Raji (cell line): Measurements from ENCODE around the gene NPHP4.

Experiments used
- POLR2A ChIP-seq: IDR thresholded peaks from 2 replicates; pipeline ENCODE4 v1.6.1; 2011; ENCODE audit warnings: low read depth, low read length, control low read depth; ENCODE audit not compliant: insufficient read depth

Gene NPHP4

GRCh38 chr1:5877683-5878530 lies 114.3 kb downstream of the NPHP4 start:
- TF ChIP-seq POLR2A: no peak

DNA sequence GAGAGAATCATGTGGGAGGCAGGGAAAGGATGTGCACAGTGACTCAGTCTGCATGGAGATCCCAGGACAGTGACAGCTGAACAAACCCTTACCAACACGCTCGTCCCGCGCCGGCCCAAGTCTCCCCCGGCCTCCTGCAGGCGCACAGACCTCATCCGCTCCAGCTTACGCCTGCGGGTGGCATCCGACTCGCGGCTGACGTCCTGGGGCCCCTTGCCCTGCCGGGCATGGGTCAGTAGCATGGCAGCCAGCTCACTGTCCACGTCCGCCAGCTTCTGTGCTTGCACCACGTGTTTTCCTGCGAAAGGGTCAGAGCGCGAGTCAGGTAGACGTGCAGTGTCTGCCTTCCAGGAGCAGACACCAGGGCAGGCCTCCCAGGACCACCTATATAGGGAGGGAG lies 115.2 kb downstream of the NPHP4 start:
- TF ChIP-seq POLR2A: no peak

- TF ChIP-seq POLR2A: no peak
These were observed 116.1 kb downstream of the NPHP4 start for GRCh38 chr1:5876094-5876650.

DNA sequence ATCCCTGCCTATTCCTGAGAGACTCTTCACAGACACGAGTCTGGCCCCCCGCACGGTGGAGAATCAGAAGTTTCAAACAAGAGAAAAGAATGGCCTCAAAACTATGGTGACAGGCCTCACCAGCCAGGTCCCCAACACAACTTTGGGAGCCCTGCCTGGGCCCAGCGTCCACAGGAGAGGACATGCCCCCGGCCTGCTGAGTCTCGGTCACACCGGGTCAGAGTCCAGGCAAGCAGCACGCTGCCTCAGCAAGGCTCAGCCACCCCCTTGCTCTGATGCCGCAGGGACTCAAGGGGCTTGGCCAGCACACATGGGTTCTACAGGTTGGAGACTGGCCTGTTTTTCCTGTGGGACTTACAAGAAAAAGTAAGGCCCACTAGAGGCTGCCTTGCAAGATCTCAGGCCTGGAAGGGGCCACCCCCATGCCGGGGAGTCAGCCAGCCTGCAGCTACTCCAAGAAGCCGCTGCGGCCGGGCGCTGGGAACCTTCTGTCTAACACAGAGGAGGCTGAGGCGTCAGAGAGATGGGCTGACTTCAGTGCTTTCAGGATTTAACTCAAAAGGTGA lies 116.8 kb downstream of the NPHP4 start:
- no peak for TF ChIP-seq POLR2A

GRCh38 chr1:5874416-5875110 lies 117.7 kb downstream of the NPHP4 start:
- no peak for TF ChIP-seq POLR2A

- TF ChIP-seq POLR2A: no peak
These were observed 118.7 kb downstream of the NPHP4 start for GRCh38 chr1:5873556-5873955.

DNA sequence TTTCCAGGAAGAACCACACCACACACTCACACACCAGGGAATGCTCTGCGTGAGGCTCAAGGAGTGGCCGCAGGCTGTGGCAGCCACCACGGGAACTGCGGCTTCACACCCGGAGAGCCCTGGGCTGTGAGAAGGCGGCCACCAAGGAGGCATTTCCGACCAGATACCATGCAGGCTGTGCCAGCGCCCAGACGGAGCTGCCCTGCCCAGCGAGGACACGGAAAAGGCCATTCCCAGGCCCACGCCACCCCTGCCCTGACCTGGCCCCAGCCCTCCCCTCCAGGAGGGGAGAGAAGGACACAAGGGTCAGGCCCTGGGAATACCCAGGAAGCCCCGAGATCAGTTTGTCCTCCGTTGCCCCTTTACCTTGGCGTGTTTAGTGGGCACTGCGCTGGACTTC lies 119.3 kb downstream of the NPHP4 start:
- TF ChIP-seq POLR2A: no peak

GRCh38 chr1:5868931-5869500 lies 123.2 kb downstream of the NPHP4 start:
- no peak for TF ChIP-seq POLR2A

DNA sequence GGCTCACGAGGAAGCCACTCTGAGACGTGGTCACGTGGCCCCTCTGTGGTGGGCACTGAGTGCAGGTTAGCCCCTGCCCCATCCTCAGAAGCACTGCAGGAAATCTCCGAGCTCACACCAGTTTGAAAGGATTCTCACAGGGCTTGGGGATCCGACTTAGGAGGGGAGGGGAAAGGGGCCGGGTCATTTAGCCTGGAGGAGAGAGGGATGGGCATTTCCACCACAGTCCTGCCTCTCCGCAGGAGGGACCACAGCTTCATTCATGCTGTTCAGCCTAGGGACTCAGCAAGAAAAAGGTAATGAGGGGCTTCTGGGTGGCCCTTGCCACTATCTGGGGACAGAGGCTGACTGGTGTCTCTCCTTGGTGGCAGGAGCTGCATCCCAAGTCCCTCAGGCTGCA lies 126.5 kb downstream of the NPHP4 start:
- no peak for TF ChIP-seq POLR2A

DNA sequence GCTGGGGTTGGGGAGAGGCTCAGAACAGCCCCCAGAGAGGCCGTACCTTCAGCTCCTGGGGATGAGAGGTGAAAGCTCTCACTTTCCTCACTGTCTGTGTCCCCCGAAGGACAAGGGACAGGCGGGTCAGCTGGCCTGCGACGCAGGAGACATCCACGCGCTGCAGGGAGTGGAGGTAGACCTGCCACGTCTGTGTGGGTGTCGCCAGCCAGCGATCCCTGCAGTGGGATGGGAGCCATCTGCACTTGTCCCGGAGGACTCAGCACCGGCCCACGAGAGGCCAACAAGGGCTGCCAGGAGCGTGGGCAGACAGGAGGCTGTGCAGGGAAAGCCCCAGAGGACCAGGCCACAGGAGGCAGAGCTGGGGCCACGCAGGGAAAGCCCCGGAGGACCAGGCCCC lies 127.2 kb downstream of the NPHP4 start:
- TF ChIP-seq POLR2A: no peak

- no peak for TF ChIP-seq POLR2A
These were observed 128.0 kb downstream of the NPHP4 start for GRCh38 chr1:5864256-5864655.

- TF ChIP-seq POLR2A: no peak
These were observed 129.0 kb downstream of the NPHP4 start for GRCh38 chr1:5863238-5863637.

- no peak for TF ChIP-seq POLR2A
These were observed 130.1 kb downstream of the NPHP4 start for GRCh38 chr1:5861871-5862825.

DNA sequence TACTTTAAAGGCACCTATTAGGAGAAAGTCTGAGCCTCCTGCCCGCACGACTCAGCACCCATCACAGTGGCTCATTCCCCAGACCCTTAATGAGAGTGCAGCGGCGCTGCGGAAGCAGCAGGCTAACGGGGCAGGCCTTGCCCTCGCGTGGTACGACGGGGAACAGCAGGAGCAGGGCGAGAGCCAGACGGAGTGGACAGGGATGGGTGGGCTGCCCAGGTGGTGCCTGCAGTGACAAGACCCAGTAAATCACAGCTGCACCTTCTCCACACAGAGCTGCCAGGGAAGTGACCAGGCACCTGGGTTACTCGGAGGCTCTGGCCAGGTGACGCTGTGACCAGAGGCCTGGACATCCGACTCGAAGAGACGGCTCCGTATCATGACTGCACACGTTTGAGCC lies 131.9 kb downstream of the NPHP4 start:
- no peak for TF ChIP-seq POLR2A
